Body of pancreas (tissue), 4 donors: ENCODE results near the gene RNF31. TPM values are rescaled to one million over a fixed set of nuclear protein-coding genes. Genes with fewer than 3 reads are reported as not detected.

Experiments
- ATAC-seq: fragments of 150-250 bp; one replicate; pipeline ENCODE4 v1.9.1; 2016
- DNase-seq, 4 donors: peaks; one replicate each; pipeline ENCODE4 v3.0.0-alpha.2; 2019
- H3K27ac ChIP-seq, 4 donors: fragments of 200-600 bp; sonication (generic); 1 replicate in 3 of 4; 2 replicates in 1 of 4; pipeline versions ENCODE4 v1.5.1 to v1.6.1; 2016 to 2019; ENCODE audit warnings: mild to moderate bottlenecking in 1 of 4, mixed read lengths in 1 of 4, moderate library complexity in 1 of 4
- H3K27me3 ChIP-seq, 2 donors: fragments of 200-600 bp; sonication (generic); one replicate each; pipeline ENCODE4 v1.6.0; 2016; ENCODE audit warnings: mild to moderate bottlenecking in 1 of 2
- H3K36me3 ChIP-seq, 2 donors: fragments of 200-600 bp; sonication (generic); replicated peaks in 1 of 2; 2 replicates each; pipeline ENCODE4 v1.5.1; 2016; ENCODE audit warnings: low read depth in 2 of 2; ENCODE audit not compliant: insufficient read depth in 1 of 2
- H3K4me1 ChIP-seq: fragments of 200-600 bp; sonication (generic); one replicate; pipeline ENCODE4 v1.6.0; 2016
- H3K4me3 ChIP-seq, 2 donors: fragments of 200-600 bp; sonication (generic); 1 replicate in 1 of 2; 2 replicates in 1 of 2; pipeline ENCODE4 v1.5.1; 2016 to 2019
- H3K9me3 ChIP-seq, 3 donors: fragments of 200-600 bp; sonication (generic); 1 replicate in 2 of 3; 2 replicates in 1 of 3; pipeline ENCODE4 v1.5.1; 2016
- CTCF ChIP-seq, 7 experiments: fragments of 450-650 bp in 4 of 7; fragments of 200-600 bp in 3 of 7; sonication (generic) in 3 of 7; IDR thresholded peaks; one replicate each; pipeline ENCODE4 v1.5.1; 2016 to 2019; ENCODE audit warnings: antibody characterized with exemption in 7 of 7
- POLR2A ChIP-seq, 3 donors: fragments of 450-650 bp; IDR thresholded peaks; one replicate each; pipeline ENCODE4 v1.6.1; 2016; ENCODE audit warnings: antibody characterized with exemption in 3 of 3, mild to moderate bottlenecking in 2 of 3
- WGBS, 2 donors: methylation state at CpG; one replicate each; pipeline ENCODE4 v1.1.5; 2017; 5-methylcytosine and 5-hydroxymethylcytosine counted together
- intact Hi-C: fragments of 100-400 bp; cut with DNase I; formaldehyde crosslinking; loops from one replicate; pipeline ENCODE4 v1.15.1; 2023
- total RNA-seq, 2 donors: library from RNA; depleted of rRNA; stranded (reverse); fragments of >200 nt; gene quantifications; one replicate each; pipeline ENCODE4 v1.1.0, GENCODE V29; 2016

The RNF31 gene
- 10 to 100 TPM; 38.1 to 83.1 TPM for total RNA-seq

- Histone ChIP-seq H3K4me1 (peaks cover 41% of the 10 kb centered on the region), H3K27ac (peak within 1 kb of the TSS; percentile 78 to 93 (median 84)), H3K27me3 (no peaks in the 10 kb centered on the region), H3K36me3 (peaks cover 0 to 16% of the 10 kb centered on the region in 2 donors), H3K9me3 (no peaks in the 10 kb centered on the region), H3K4me3 (peak within 1 kb of the TSS; percentile 87 to 96)
- 0 to 2% methylated on average over 33 to 44 of the region's 57 CpGs for WGBS, 2 donors
- DNase-seq = peak; percentile 98 to 99 (median 98)
- ATAC-seq = peak; percentile 93
- intact Hi-C loops = no loop called here
- TF ChIP-seq CTCF (IDR thresholded peaks at IDR 0.05) = peak in 1 of 7 experiments; percentile 3
- TF ChIP-seq POLR2A (IDR thresholded peaks at IDR 0.05) = peak in 2 of 3 donors; percentile 67 to 76
These were observed at the start of gene RNF31 for GRCh38 chr14:24146978-24147760. Gene RNF31 (plus strand): TSS chr14:24147498. CDS start chr14:24147699, 201 bp downstream.

- TF ChIP-seq CTCF (IDR thresholded peaks at IDR 0.05) (no peak), POLR2A (IDR thresholded peaks at IDR 0.05) (no peak)
- no peak overlapping the region for H3K4me3 ChIP-seq
- peaks cover 0 to under 1% of the 10 kb centered on the region in 2 donors for H3K36me3 ChIP-seq
- DNase-seq (no peak), ATAC-seq (no peak)
- peak overlapping the region; percentile 56 to 82 (median 71) for H3K27ac ChIP-seq
- intact Hi-C loops = no loop called here
- no peaks in the 10 kb centered on the region for H3K27me3 ChIP-seq
- peaks cover 57% of the 10 kb centered on the region for H3K4me1 ChIP-seq
- no peaks in the 10 kb centered on the region for H3K9me3 ChIP-seq
- WGBS, 2 donors = 87 to 88% methylated on average over 11 to 15 of the region's 16 CpGs
These were observed 48.9 kb upstream of the RNF31 start for GRCh38 chr14:24098229-24098926.

- peak; percentile 95 to 97 (median 96) for DNase-seq
- TF ChIP-seq CTCF (IDR thresholded peaks at IDR 0.05) (peak in 4 of 7 experiments; percentile 13 to 27 (median 24)), POLR2A (IDR thresholded peaks at IDR 0.05) (peak in 2 of 3 donors; percentile 43 to 48)
- no peaks in the 10 kb centered on the region for H3K9me3 ChIP-seq
- no peaks in the 10 kb centered on the region for H3K27me3 ChIP-seq
- 37 to 60% methylated on average over 3 to 17 of the region's 17 CpGs for WGBS, 2 donors
- H3K4me3 ChIP-seq = no peak overlapping the region
- peak; percentile 89 for ATAC-seq
- peak overlapping the region; percentile 56 to 82 (median 71) for H3K27ac ChIP-seq
- intact Hi-C loops = no loop called here
- H3K4me1 ChIP-seq = peaks cover 51% of the 10 kb centered on the region
- peaks cover 0 to 5% of the 10 kb centered on the region in 2 donors for H3K36me3 ChIP-seq
These were observed 48.1 kb upstream of the RNF31 start for GRCh38 chr14:24098927-24099813.

GRCh38 chr14:24100197-24100981, 46.9 kb upstream of the RNF31 start:
- Histone ChIP-seq H3K36me3 (peaks cover 0 to 5% of the 10 kb centered on the region in 2 donors), H3K4me1 (peaks cover 43% of the 10 kb centered on the region), H3K27me3 (no peaks in the 10 kb centered on the region), H3K9me3 (no peaks in the 10 kb centered on the region), H3K4me3 (no peak overlapping the region), H3K27ac (peak overlapping the region in 1 of 4 donors; percentile 12)
- ATAC-seq (no peak), DNase-seq (no peak)
- 68 to 80% methylated on average over 4 of the region's 4 CpGs for WGBS, 2 donors
- intact Hi-C loops = no loop called here
- TF ChIP-seq POLR2A (IDR thresholded peaks at IDR 0.05) (no peak), CTCF (IDR thresholded peaks at IDR 0.05) (no peak)
